Esophagus squamous epithelium (tissue), 5 donors: ENCODE results near the gene C20orf141. TPM values are rescaled to one million over a fixed set of nuclear protein-coding genes. Genes with fewer than 3 reads are reported as not detected.

ENCODE experiments used
- DNase-seq: peaks from one replicate; lab custom pipeline; 2025; lab: John Stamatoyannopoulos, UW
- H3K27ac ChIP-seq, 4 donors: fragments of 200-600 bp; sonication (generic); one replicate each; pipeline ENCODE4 v1.5.1; 2016 to 2019; ENCODE audit warnings: mild to moderate bottlenecking in 1 of 4
- H3K27me3 ChIP-seq, 4 donors: fragments of 200-600 bp; sonication (generic); 1 replicate in 3 of 4; 2 replicates in 1 of 4; pipeline versions ENCODE4 v1.5.1 to v1.6.0; 2017 to 2021; ENCODE audit warnings: antibody characterized with exemption in 1 of 4
- H3K36me3 ChIP-seq, 3 donors: fragments of 200-600 bp; sonication (generic); one replicate each; pipeline ENCODE4 v1.5.1; 2016 to 2019
- H3K4me1 ChIP-seq, 3 donors: fragments of 200-600 bp; sonication (generic); one replicate each; pipeline ENCODE4 v1.5.1; 2017 to 2019
- H3K4me3 ChIP-seq, 4 donors: fragments of 200-600 bp; sonication (generic); 1 replicate in 3 of 4; 2 replicates in 1 of 4; pipeline ENCODE4 v1.5.1; 2016 to 2019; ENCODE audit warnings: mild to moderate bottlenecking in 2 of 4, moderate library complexity in 1 of 4
- H3K9me3 ChIP-seq, 3 donors: fragments of 200-600 bp; sonication (generic); one replicate each; pipeline ENCODE4 v1.5.1; 2016 to 2019
- CTCF ChIP-seq, 6 experiments: fragments of 450-650 bp in 4 of 6; fragments of 200-600 bp in 2 of 6; sonication (generic) in 2 of 6; IDR thresholded peaks; one replicate each; pipeline ENCODE4 v1.5.1; 2016 to 2019; ENCODE audit warnings: antibody characterized with exemption in 6 of 6, mild to moderate bottlenecking in 4 of 6, moderate library complexity in 4 of 6
- POLR2A ChIP-seq, 4 donors: fragments of 450-650 bp; IDR thresholded peaks; one replicate each; pipeline ENCODE4 v1.6.1; 2017; ENCODE audit warnings: antibody characterized with exemption in 4 of 4, mild to moderate bottlenecking in 4 of 4, moderate library complexity in 3 of 4
- WGBS, 2 donors: methylation state at CpG; one replicate each; pipeline ENCODE4 v1.1.5; 2018; 5-methylcytosine and 5-hydroxymethylcytosine counted together
- intact Hi-C: fragments of 100-400 bp; cut with DNase I; formaldehyde crosslinking; loops from one replicate; pipeline ENCODE4 v1.15.0; 2022
- total RNA-seq, 4 donors: library from RNA; depleted of rRNA; stranded (reverse); fragments of >200 nt; gene quantifications; one replicate each; pipeline ENCODE4 v1.1.0, GENCODE V29; 2016
- donor health status: DM: yes; HTN: yes; CAD: no.

Gene C20orf141
- total RNA-seq, 4 donors from 2014 or later: not detected

GRCh38 chr20:2865101-2865500, 50.3 kb downstream of the C20orf141 start:
- 78 to 80% methylated on average over 1 to 4 of the region's 10 CpGs for WGBS, 2 donors
- intact Hi-C loops: no loop called here
- H3K4me1 ChIP-seq: peaks cover 0 to 7% (median 0%) of the 10 kb centered on the region in 3 donors
- no peak overlapping the region for H3K27ac ChIP-seq
- H3K36me3 ChIP-seq: peaks cover 41 to 68% (median 48%) of the 10 kb centered on the region in 3 donors
- H3K9me3 ChIP-seq: no peaks in the 10 kb centered on the region
- H3K27me3 ChIP-seq: no peaks in the 10 kb centered on the region
- TF ChIP-seq POLR2A (IDR thresholded peaks at IDR 0.05): no peak
- no peak for TF ChIP-seq CTCF (IDR thresholded peaks at IDR 0.05)
- DNase-seq: no peak
- H3K4me3 ChIP-seq: no peak overlapping the region

Other genes with a start within 250 kb of the C20orf141 start
- 100 to 1,000 TPM in 3 of 4 donors, 10 to 100 TPM in 1; 73.0 to 174 (median 137) TPM for gene NOP56, start 162.4 kb upstream of the C20orf141 start, total RNA-seq
- gene IDH3B, start 150.8 kb upstream of the C20orf141 start, total RNA-seq: 100 to 1,000 TPM in 3 of 4 donors, 10 to 100 TPM in 1; 77.4 to 136 (median 123) TPM
- gene EBF4, start 122.2 kb upstream of the C20orf141 start, total RNA-seq: 10 to 100 TPM in 1 of 4 donors, 1 to 10 TPM in 3; 3.2 to 10.4 (median 7.2) TPM
- 1 to 10 TPM in 2 of 4 donors, under 1 TPM in 2; 0.15 to 3.8 (median 0.93) TPM for gene CPXM1, start 14.4 kb upstream of the C20orf141 start, total RNA-seq
- not detected for gene TMEM239, start 1.4 kb downstream of the C20orf141 start, total RNA-seq
- 10 to 100 TPM in 3 of 4 donors, 1 to 10 TPM in 1; 9.0 to 25.6 (median 16.6) TPM for gene PCED1A, start 25.7 kb downstream of the C20orf141 start, total RNA-seq
- gene VPS16, start 25.8 kb downstream of the C20orf141 start, total RNA-seq: 10 to 100 TPM; 20.9 to 36.7 (median 28.5) TPM
- gene PTPRA, start 58.5 kb downstream of the C20orf141 start, total RNA-seq: 10 to 100 TPM; 26.2 to 53.7 (median 42.4) TPM
- not detected for gene GNRH2, start 228.6 kb downstream of the C20orf141 start, total RNA-seq
- gene MRPS26, start 231.1 kb downstream of the C20orf141 start, total RNA-seq: 10 to 100 TPM; 39.5 to 60.7 (median 50.9) TPM